ENCODE measurements around the gene CAND2. TPM values are rescaled to one million over a fixed set of nuclear protein-coding genes. Genes with fewer than 3 reads are reported as not detected.
A peak's percentile ranks its signal among the peaks of the same experiment; 100 is the strongest.

The CAND2 gene
- total and polyA plus RNA-seq, 9 of the 15 experiments (the other 6 are each of a cell fraction or from before 2014, with no cell fraction given) = 0.91 to 14.9 (median 4.3) TPM

- TF ChIP-seq, protein P1, sequence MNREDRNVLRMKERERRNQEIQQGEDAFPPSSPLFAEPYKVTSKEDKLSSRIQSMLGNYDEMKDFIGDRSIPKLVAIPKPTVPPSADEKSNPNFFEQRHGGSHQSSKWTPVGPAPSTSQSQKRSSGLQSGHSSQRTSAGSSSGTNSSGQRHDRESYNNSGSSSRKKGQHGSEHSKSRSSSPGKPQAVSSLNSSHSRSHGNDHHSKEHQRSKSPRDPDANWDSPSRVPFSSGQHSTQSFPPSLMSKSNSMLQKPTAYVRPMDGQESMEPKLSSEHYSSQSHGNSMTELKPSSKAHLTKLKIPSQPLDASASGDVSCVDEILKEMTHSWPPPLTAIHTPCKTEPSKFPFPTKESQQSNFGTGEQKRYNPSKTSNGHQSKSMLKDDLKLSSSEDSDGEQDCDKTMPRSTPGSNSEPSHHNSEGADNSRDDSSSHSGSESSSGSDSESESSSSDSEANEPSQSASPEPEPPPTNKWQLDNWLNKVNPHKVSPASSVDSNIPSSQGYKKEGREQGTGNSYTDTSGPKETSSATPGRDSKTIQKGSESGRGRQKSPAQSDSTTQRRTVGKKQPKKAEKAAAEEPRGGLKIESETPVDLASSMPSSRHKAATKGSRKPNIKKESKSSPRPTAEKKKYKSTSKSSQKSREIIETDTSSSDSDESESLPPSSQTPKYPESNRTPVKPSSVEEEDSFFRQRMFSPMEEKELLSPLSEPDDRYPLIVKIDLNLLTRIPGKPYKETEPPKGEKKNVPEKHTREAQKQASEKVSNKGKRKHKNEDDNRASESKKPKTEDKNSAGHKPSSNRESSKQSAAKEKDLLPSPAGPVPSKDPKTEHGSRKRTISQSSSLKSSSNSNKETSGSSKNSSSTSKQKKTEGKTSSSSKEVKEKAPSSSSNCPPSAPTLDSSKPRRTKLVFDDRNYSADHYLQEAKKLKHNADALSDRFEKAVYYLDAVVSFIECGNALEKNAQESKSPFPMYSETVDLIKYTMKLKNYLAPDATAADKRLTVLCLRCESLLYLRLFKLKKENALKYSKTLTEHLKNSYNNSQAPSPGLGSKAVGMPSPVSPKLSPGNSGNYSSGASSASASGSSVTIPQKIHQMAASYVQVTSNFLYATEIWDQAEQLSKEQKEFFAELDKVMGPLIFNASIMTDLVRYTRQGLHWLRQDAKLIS (CRISPR knock-in tag; IDR thresholded peaks at IDR 0.05) = no peak
- no peak for TF ChIP-seq ZNF717 (CRISPR knock-in tag; IDR thresholded peaks at IDR 0.05)
- no peak for TF ChIP-seq FOXJ3 (CRISPR knock-in tag; IDR thresholded peaks at IDR 0.05)
- TF ChIP-seq ZNF277 (CRISPR knock-in tag; IDR thresholded peaks at IDR 0.05; ENCODE audit: borderline replicate concordance) = no peak
- TF ChIP-seq, protein P2, sequence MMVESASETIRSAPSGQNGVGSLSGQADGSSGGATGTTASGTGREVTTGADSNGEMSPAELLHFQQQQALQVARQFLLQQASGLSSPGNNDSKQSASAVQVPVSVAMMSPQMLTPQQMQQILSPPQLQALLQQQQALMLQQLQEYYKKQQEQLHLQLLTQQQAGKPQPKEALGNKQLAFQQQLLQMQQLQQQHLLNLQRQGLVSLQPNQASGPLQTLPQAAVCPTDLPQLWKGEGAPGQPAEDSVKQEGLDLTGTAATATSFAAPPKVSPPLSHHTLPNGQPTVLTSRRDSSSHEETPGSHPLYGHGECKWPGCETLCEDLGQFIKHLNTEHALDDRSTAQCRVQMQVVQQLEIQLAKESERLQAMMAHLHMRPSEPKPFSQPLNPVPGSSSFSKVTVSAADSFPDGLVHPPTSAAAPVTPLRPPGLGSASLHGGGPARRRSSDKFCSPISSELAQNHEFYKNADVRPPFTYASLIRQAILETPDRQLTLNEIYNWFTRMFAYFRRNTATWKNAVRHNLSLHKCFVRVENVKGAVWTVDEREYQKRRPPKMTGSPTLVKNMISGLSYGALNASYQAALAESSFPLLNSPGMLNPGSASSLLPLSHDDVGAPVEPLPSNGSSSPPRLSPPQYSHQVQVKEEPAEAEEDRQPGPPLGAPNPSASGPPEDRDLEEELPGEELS (CRISPR knock-in tag; IDR thresholded peaks at IDR 0.05; ENCODE audit: borderline replicate concordance) = peak; percentile 66; the same call in 1 of the 2 replicates
- TF ChIP-seq HCFC1 (IDR thresholded peaks at IDR 0.05; ENCODE audit: low read depth, low read length) = no peak; the same call in 1 of the 2 replicates
- no peak for TF ChIP-seq BRD9 (IDR thresholded peaks at IDR 0.05; ENCODE audit: low read depth, partially characterized antibody)
- TF ChIP-seq HNRNPLL (IDR thresholded peaks at IDR 0.05; ENCODE audit: low read depth, low read length, poor library complexity, severe bottlenecking) = peak; percentile 96
- TF ChIP-seq ZNF707 (CRISPR knock-in tag; conservative IDR thresholded peaks at IDR 0.05) = no peak
- TF ChIP-seq PRPF4 (IDR thresholded peaks at IDR 0.05; ENCODE audit: insufficient read depth, low read depth, low read length, poor library complexity, severe bottlenecking) = peak; percentile 47
- peak; percentile 50; the same call in 1 of the 2 replicates for TF ChIP-seq ZNF431 (CRISPR knock-in tag; IDR thresholded peaks at IDR 0.05)
- no peak for TF ChIP-seq HNRNPH1 (optimal IDR thresholded peaks at IDR 0.05; ENCODE audit: low read depth, low read length)
- TF ChIP-seq, protein P3, sequence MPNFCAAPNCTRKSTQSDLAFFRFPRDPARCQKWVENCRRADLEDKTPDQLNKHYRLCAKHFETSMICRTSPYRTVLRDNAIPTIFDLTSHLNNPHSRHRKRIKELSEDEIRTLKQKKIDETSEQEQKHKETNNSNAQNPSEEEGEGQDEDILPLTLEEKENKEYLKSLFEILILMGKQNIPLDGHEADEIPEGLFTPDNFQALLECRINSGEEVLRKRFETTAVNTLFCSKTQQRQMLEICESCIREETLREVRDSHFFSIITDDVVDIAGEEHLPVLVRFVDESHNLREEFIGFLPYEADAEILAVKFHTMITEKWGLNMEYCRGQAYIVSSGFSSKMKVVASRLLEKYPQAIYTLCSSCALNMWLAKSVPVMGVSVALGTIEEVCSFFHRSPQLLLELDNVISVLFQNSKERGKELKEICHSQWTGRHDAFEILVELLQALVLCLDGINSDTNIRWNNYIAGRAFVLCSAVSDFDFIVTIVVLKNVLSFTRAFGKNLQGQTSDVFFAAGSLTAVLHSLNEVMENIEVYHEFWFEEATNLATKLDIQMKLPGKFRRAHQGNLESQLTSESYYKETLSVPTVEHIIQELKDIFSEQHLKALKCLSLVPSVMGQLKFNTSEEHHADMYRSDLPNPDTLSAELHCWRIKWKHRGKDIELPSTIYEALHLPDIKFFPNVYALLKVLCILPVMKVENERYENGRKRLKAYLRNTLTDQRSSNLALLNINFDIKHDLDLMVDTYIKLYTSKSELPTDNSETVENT (CRISPR knock-in tag; IDR thresholded peaks at IDR 0.05) = 0 out of 2 replicates have a peak, but pooled peaks have one; percentile 4
- no peak; the same call in 1 of the 2 replicates for TF ChIP-seq KDM2B (CRISPR knock-in tag; IDR thresholded peaks at IDR 0.05)
- TF ChIP-seq RBFOX2 (IDR thresholded peaks at IDR 0.05; ENCODE audit: low read depth, low read length) = peak; percentile 89
- no peak; the same call in 1 of the 2 replicates for TF ChIP-seq ZNF143 (CRISPR knock-in tag; IDR thresholded peaks at IDR 0.05)
- TF ChIP-seq NFRKB (IDR thresholded peaks at IDR 0.05; ENCODE audit: low read depth) = peak; percentile 87
Measured at GRCh38 chr3:12796171-12797123, at the start of gene CAND2 (continued).

Measured in K562 (cell line).